Measurements from ENCODE around the gene COX4I2.

COX4I2 gene

DNA sequence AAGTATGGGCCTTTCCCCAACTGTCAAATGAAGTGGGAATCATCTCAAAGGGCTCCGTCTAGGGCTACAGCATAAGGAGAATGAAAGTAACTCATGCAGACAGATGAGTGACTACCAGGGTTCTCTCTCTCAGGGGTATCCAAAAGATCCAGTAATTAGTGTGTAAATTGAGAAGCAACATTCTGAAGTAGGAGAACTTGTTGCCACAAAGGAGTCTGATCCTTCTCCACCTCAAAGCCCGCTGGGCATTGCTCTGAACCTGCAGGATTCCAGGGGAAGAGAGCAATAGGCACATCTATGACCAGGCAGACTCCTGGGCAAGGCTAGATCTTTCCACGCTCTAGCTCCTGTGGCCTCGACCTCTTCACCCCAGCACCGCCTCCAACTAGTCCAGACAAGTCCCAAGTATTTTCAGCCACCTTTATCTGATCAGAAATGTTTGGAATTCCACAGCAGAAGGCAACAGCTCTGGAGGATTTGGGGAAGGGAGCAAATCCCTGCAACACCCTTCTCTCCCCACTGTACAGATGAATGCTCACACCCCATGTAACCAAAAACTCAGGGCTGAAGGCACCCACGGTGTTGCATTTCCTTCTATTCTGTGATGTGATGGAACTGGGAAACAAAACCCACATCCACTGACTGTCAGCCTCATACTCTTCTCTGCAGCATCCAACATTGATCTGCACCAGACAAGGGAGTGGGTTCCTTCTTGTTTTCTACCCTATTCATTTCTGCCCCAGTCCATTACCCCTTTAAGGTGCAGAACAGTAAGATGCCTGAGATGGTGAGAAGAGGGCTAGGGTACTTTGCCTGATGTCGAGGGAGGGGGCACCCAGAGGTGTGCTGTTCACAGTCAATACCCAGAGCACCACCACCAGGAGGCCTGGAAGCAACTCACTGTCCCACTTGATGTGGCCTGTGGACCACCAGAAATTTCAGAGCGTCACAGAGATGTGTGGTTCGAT is 41.0 kb downstream of the COX4I2 start:
- peak; percentile 58 for DNase-seq

DNA sequence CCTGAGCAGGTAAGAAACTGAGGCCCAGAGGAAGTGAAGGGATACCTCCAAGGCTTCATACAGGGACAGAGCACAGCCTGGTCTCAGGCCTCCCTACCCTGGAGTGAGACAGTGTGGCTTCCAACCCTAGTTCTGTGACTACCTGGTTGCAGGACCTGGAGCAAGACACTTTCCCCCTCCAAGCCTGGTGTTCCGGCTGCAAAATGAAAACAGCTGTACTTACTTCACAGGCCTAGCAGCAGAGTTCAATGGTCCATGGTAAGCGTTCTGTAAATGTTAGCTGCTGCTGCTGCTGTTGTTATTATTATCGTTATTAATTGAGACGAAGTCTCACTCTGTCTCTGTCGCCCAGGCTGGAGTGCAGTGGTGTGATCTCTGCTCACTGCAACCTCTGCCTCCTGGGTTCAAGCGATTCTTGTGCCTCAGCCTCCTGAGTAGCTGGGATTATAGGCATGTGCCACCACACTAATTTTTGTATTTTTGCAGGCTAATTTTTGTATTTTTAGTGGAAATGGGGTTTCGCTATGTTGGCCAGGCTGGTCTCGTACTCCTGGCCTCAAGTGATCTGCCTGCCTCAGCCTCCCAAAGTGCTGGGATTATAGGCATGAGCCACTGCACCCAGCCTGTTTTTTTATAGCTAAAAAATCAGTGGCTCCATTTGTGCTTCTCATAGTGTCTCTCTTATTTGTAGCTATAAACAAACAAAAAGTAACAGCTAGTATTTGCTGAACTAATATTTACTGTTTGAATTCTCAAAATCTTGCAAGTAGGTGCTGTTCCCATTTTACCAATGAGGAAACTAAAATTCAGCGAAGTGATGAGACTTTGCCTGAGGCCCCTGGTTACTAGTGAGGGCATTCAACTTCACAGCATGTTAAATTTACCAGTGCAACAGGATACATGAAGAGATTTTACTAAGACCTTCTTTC is 41.9 kb downstream of the COX4I2 start:
- no peak for DNase-seq

DNA sequence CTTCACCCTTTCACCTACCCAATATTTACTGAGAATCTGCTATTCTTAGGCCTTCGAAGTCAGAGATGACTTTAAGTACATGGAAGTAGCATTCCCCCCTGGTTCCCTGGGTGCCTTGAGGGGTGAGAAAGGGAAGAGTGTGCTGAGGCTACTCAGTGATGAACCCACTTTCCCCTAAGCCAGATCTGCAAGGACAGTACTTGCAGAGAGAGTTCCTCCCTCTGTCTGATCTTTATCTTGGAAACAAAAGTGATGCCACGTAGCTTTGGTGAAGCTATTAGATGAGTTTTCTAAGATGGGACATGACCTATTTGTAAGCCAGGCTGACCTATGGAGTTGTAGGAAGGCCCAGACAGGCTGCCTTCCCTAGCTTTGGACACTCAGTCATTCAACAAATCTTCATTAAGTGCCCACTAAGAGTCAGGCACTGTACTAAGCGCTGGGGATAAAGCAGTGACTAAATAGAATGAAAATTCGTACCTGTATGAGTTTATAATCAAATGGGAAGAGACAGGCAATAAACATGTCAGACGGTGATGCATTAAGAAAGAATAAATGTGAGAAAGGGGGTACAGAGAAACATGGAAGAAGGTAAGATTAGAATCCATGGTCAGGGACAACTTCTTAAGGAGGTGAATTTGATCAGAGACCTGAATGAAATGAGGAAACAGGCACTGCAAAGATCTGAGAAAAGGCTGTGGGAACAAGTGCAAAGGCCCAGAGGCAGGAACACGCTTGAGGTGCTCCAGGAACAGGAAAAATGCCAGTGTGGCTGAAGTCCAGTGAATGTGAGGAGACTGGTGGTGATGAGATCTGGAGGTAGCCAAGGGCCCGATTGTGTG is 42.8 kb downstream of the COX4I2 start:
- no peak for DNase-seq

DNA sequence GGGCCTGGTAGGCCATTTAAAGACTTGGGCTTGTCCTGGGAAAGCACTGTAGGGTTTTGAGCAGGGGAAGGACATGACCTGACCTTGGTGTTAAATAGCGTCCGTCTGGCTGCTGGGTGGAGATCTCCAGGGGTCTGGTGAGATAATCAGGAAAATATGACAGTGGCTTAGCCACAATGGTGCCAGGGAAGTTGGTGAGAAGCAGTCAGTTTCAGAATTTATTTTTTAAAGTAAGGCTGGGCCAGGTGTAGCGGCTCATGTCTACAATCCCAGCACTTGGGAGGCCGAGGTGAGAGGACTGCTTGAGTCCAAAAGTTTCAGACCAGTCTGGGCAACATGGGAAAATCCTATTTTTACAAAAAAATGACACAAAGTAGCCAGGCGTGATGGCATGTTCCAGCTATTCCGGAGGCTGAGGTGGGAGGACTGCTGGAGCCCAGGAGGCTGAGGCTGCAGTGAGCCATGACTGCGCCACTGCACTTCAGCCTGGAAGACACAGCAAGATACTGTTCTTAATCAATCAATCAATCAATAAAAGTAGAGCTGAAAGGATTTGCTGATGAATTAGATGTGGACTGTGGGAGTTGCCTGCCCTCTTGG is 43.5 kb downstream of the COX4I2 start:
- no peak for DNase-seq

DNA sequence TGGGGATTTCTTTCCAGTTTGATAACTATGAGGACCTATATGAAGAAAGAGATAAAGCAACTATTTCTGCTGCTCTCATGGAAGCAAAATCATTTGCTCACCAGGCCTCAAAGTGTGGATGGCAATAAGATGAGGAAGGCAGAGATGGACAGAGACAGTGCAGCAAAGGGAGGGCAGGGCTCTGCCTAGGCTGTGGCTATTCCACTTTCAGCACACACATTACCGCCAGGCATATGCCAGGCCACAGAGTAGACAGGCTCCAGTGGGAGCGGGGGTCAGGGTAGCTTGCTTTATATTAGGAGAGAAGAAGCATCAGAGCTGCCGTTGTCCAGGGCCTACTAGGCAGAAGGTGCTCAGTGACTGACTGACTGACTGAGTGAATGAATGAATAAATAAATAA is 44.1 kb downstream of the COX4I2 start:
- no peak for DNase-seq

DNA sequence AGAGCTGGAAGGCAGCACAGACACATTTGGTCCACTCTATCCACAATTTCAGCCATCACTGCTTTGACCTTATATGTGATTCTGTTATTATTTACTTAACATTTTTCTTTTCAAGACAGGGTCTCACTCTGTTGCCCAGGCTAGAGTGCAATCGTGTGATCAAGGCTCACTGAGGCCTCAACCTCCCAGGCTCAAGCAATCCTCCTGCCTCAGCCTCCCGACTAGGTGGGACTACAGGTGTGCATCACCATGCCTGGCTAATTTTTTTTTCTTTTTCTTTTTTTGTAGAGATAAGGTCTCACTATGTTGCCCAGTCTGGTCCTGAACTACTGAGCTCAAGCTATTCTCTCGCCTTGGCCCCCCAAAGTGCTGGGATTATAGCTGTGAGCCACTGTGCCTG is 44.6 kb downstream of the COX4I2 start:
- DNase-seq = no peak

DNA sequence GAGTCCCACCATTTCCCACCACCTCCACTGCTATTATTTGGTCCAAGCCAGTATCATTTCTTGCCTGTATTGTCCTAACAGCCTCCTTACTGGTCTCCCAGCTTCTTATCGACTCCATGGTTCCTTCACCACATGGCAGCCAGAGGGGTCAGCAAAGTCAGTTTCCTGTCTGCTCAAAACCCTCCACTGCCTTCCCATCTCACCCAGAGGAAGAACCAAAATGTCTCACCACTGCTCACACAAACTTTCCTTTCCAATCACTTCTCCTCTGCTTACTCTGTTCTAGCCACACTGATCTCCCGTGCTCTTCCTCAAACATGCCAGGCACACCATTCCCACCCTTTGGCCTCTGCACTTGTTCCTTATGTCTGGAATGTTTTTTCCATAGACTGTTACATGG is 45.2 kb downstream of the COX4I2 start:
- no peak for DNase-seq

DNA sequence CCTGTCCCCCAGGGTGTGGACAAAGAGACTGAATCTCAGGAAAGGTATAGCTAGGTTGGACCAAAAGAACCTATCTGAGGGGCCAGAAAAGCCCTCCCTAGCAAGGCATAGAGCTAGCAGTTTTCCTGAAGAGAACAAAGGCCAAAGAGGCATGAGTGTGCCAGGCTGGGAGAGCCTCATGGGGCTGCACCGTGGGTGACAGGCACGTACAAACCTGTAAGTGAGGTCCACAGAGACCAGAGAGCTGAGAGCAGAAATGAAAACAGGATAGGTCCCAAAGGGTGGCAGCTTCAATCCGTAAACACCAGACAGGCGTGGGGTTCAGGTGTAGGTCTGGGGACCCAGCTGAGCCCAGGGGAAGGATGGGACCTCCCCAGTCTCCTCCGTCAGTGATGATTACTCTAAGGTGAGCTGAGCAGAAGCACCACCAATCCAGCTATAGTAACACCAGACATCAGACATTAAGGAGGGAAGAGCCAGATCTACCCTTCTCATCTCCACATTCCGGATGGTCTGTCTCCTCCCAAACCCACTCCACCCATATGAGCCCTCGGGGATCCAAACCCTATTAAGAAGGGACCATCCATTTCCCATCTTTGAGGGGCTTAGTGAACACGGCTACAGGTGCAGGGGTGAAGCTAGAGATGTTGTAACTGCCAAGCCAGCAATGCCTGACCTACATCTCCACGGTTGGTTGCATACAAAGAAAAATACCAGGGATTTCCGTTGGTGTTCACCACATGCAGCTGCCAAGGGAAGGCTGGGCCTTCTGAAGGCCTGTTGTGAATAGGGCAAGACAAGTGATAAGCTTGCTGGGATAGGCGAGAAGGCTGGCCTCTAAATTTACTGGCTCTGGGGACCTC is 46.7 kb downstream of the COX4I2 start:
- DNase-seq = no peak

DNA sequence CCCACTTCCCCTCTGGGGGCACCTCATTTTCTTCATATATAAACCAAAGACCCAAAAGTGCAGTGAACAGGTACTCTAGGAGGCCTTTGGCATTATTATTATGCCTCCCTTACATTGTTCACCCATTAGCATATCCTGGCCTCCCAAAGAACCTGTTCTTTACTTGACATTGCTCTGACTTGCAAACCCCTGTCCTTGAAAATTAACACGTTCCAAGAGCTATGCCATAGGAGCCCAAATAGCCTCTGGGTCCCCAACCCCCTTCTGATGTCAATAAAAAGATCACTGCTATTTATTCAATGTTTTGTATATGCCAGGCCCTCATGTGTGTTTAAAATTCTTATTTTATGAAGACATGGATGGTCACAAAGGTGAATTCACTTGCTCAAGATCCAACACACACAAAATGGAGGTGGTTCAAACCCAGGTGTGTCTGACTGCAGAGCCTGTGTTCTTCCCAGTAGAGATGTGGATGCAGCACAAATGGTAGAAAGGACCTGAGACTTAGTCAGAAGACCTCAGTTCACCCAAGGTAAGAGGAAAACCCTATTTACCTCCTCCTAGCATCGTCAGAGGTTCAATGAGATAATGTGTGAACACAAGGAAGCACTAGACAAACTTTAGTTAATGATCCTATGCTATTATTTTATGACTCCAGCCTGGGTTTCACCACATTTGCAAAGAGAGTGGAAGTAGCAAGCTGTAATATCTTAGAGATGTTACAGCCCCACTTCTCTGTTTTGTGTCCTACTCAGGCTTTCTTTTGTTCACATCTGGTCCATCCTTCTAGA is 48.3 kb downstream of the COX4I2 start:
- no peak for DNase-seq

DNA sequence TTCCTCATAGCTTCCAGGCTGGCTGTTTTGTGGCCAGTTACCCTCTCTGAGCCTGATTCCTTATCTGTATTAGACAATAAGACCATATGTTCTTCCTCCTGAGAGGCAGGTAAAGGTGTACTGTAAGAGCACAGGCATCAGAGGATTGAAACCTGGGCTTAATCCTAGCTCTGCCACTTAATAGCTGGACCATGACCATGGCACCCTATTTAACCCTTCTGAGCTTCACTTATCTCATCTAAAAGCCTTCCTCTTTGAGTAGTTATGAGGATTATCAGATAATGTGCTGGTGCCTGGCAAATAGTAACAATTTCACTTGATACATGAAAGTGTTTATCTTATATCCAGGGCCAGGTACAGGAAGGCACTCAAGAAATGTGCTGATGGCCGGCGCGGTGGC is 50.1 kb downstream of the COX4I2 start:
- DNase-seq = no peak

DNA sequence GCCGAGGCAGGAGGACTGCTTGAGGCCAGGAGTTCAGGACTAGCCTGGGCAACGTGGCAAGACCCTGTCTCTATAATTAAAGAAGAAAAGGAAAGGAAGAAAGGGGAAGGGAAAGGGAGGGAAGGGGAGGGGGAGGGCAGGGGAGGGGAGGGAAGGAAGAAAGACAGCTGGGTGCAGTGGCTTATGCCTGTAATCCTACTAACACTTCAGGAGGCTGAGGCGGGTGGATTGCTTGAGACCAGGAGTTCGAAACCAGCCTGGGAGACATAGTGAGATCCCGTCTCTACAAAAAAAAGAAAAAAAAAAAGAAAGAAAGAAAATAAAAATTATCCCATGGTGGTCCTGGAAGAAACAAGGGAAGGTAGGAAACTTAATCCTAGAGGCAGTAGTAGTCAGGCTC is 51.4 kb downstream of the COX4I2 start:
- DNase-seq = no peak

DNA sequence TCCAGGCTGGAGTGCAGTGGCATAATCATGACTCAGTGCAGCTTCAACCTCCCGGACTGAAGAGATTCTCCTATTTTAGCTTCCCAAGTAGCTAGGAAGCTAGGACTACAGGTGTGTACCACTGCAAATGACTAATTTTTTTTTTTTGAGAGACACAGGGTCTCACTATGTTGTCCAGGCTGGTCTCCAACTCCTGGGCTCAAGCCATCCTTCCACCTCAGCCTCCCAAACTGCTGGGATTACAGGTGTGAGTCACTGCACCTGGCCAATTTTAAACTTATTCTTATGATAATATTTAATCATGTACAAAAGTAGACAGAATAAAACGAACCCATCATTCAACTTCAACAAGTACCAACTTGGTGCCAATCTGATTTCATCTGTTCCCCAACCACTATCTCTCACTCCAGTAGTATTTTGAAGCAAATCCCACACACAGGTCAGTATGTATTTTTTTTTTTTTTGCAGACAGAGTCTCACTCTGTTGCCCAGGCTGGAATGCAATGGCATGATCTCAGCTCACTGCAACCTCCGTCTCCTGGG is 52.5 kb downstream of the COX4I2 start:
- DNase-seq = no peak

DNA sequence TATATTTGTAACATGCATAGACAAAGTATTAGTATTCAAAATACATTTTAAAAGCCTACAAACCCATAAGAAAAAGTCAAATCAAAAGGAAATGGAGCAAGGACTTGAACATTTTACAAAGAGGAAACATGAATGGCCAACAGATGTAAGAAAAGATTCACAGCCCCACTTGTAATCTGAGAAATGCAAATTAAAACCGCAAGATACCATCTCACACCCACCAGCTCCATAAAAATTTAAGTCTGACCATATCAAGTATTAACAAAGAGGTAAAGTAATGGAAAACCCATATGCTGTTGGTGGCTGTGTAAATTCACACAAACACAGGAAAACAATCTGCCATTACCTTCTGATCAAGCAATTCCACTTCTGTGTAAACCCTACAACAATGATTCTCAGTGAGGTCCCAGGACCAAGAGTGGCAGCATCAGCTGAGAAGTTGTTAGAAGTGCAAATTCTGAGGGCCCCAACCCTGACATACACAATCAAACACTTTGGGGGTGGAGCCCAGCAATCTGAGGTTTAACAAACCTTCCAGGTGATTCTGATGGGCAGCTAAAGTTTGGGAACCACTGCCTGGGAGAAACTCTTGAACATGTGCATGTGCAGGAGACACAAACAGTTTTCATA is 54.0 kb downstream of the COX4I2 start:
- no peak for DNase-seq

DNA sequence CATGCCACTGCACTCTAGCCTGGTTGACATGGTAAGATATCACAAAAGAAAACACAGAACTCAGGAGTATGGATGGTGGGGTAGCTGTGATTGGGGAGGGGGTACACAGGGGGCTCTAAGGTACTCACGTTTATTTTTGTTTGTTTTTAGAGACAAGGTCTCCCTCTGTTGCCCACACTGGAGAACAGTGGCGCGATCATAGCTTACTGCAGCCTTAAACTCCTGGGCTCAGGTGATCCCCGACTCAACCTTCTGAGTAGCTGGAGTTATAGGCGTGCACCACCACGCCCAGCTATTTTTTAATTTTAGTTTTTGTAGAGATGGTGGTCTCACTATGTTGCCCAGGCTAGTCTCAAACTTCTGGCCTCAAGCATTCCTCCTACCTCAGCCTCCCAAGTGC is 55.7 kb downstream of the COX4I2 start:
- DNase-seq = no peak

DNA sequence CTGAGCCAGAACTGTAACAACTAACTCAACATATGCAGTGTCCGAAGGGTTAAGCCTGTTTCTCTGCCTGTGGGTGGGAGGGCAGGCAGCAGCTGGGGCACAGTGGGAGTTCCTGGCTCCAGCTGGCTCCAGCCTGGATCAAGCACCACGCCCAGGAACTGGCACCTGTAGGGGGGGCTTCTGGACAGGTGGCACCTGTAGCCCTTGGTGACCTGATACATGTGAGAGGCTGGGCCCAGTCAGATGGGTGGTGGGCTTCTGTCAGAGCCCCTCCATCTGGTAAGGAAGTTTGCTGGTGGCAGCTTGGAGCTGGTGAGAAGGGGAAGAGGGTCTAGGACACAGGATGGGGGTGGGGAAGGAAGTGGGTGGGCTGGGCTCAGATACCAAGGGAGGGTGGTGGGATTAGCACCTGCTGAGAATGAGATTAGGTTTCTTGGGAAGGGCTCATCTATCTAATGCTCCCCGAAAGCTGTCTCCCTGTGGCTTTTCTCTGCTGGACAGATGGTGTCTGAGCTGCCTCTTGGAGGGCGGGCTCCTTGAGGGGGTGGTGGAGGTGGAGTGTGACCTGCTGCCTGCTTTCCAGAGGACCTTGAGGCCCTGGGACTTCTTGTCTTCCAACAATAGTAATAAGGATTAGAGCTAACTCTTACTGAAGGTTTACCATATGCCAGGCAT is 56.4 kb downstream of the COX4I2 start:
- DNase-seq = no peak
